Thoracic aorta (tissue), 2 donors: ENCODE measurements around the gene CDYL. TPM values are rescaled to one million over a fixed set of nuclear protein-coding genes. Genes with fewer than 3 reads are reported as not detected.
A peak's percentile ranks its signal among the peaks of the same experiment; 100 is the strongest.

Experiments
- ATAC-seq: fragments of 150-250 bp; one replicate; pipeline ENCODE4 v1.8.0; 2017; ENCODE audit warnings: low read depth; ENCODE audit not compliant: insufficient number of reproducible peaks, low FRiP score
- DNase-seq: peaks from one replicate; pipeline ENCODE4 v3.0.0-alpha.2; 2020; ENCODE audit warnings: low spot score
- H3K27ac ChIP-seq, 2 donors: fragments of 200-600 bp; sonication (generic); 1 replicate in 1 of 2; 2 replicates in 1 of 2; pipeline ENCODE4 v1.5.1; 2016; ENCODE audit warnings: mild to moderate bottlenecking in 2 of 2, moderate library complexity in 2 of 2
- H3K27me3 ChIP-seq: fragments of 200-600 bp; sonication (generic); replicated peaks from 2 replicates; pipeline ENCODE4 v1.6.0; 2016; ENCODE audit warnings: mild to moderate bottlenecking; ENCODE audit not compliant: insufficient read depth
- H3K36me3 ChIP-seq: fragments of 200-600 bp; sonication (generic); one replicate; pipeline ENCODE4 v1.5.1; 2016
- H3K4me1 ChIP-seq, 2 donors: fragments of 200-600 bp; sonication (generic); 1 replicate in 1 of 2; 2 replicates in 1 of 2; pipeline versions ENCODE4 v1.5.1 to v1.6.0; 2016; ENCODE audit warnings: low read depth in 2 of 2, mild to moderate bottlenecking in 1 of 2; ENCODE audit not compliant: control insufficient read depth in 1 of 2
- H3K4me3 ChIP-seq: fragments of 200-600 bp; sonication (generic); 2 replicates; pipeline ENCODE4 v1.5.1; 2016; ENCODE audit warnings: mild to moderate bottlenecking
- H3K9me3 ChIP-seq: fragments of 200-600 bp; sonication (generic); 2 replicates; pipeline ENCODE4 v1.5.1; 2016
- total RNA-seq, 2 donors: library from RNA; depleted of rRNA; stranded (reverse); fragments of >200 nt; gene quantifications; one replicate each; pipeline versions ENCODE4 v1.1.0 to v1.2.3, GENCODE V29; 2016
- TF ChIP-seq, protein P1 (sequence below): fragments of 200-600 bp; sonication (generic); IDR thresholded peaks from one replicate; pipeline ENCODE4 v1.5.1; 2019; ENCODE audit warnings: antibody characterized with exemption

Gene CDYL
- total RNA-seq, 2 donors from 2014 or later = 22.7 to 38.2 TPM

DNA sequence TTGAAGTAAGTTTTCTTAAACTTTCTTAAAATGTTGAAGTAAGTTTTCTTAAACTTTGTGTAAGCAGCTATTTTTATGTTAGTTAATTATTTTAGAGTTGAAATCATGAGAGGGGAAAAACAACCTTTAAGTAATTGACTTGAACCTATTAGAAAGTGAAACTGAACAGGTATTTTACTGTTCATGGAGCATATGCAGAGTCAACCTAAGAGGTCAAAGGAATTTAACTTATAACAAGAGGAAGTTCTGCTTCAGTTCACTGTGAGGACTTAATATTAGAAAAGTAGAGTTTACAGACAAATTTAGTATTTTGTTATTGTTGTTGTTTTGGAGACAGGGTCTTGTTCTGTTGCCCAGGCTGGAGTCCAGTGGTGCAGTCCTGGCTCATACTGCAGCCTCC lies 38.0 kb downstream of the CDYL start:
- H3K36me3 ChIP-seq = no peaks in the 10 kb centered on the region
- ATAC-seq = no peak
- H3K9me3 ChIP-seq = no peaks in the 10 kb centered on the region
- H3K27me3 ChIP-seq = no peaks in the 10 kb centered on the region
- H3K4me1 ChIP-seq = peaks cover 15 to 40% of the 10 kb centered on the region in 2 donors
- H3K27ac ChIP-seq = peak overlapping the region in 1 of 2 donors; percentile 14
- H3K4me3 ChIP-seq = peak overlapping the region; percentile 8
- TF ChIP-seq, protein P1, sequence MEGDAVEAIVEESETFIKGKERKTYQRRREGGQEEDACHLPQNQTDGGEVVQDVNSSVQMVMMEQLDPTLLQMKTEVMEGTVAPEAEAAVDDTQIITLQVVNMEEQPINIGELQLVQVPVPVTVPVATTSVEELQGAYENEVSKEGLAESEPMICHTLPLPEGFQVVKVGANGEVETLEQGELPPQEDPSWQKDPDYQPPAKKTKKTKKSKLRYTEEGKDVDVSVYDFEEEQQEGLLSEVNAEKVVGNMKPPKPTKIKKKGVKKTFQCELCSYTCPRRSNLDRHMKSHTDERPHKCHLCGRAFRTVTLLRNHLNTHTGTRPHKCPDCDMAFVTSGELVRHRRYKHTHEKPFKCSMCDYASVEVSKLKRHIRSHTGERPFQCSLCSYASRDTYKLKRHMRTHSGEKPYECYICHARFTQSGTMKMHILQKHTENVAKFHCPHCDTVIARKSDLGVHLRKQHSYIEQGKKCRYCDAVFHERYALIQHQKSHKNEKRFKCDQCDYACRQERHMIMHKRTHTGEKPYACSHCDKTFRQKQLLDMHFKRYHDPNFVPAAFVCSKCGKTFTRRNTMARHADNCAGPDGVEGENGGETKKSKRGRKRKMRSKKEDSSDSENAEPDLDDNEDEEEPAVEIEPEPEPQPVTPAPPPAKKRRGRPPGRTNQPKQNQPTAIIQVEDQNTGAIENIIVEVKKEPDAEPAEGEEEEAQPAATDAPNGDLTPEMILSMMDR = no peak
- DNase-seq = no peak

DNA sequence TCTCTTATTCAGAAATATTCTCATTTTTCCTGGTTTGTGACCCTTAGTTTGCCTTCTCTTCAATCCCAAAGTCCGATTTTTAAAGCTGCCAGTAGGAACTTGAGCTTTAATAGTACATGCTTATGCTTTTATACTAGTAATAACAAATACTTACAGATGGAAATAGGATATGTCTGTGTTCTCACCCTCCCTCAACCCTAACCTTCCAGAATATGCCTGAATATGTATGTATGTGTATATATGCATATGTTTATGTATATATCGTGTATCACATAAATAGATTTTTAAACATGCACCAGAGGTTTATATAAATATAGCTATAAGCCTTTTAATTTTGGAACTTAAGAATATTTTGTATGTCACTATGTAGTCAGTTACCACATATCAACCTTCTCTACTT lies 38.8 kb downstream of the CDYL start:
- Histone ChIP-seq H3K9me3 (no peaks in the 10 kb centered on the region), H3K4me3 (no peak overlapping the region), H3K36me3 (no peaks in the 10 kb centered on the region), H3K27me3 (no peaks in the 10 kb centered on the region), H3K4me1 (peaks cover 15 to 40% of the 10 kb centered on the region in 2 donors), H3K27ac (no peak overlapping the region)
- ATAC-seq = no peak
- TF ChIP-seq, protein P1 = no peak
- no peak for DNase-seq

GRCh38 chr6:4815584-4815983 lies 39.4 kb downstream of the CDYL start:
- Histone ChIP-seq H3K4me1 (peaks cover 15 to 40% of the 10 kb centered on the region in 2 donors), H3K27me3 (no peaks in the 10 kb centered on the region), H3K4me3 (no peak overlapping the region), H3K27ac (no peak overlapping the region), H3K36me3 (no peaks in the 10 kb centered on the region), H3K9me3 (no peaks in the 10 kb centered on the region)
- no peak for DNase-seq
- no peak for ATAC-seq
- TF ChIP-seq, protein P1 = no peak

GRCh38 chr6:4816904-4817303 lies 40.7 kb downstream of the CDYL start:
- H3K4me1 ChIP-seq = peaks cover 17 to 30% of the 10 kb centered on the region in 2 donors
- H3K36me3 ChIP-seq = no peaks in the 10 kb centered on the region
- H3K4me3 ChIP-seq = no peak overlapping the region
- TF ChIP-seq, protein P1 = no peak
- H3K27ac ChIP-seq = no peak overlapping the region
- ATAC-seq (no peak), DNase-seq (no peak)
- H3K9me3 ChIP-seq = no peaks in the 10 kb centered on the region
- no peaks in the 10 kb centered on the region for H3K27me3 ChIP-seq

GRCh38 chr6:4817551-4817950 lies 41.3 kb downstream of the CDYL start:
- no peaks in the 10 kb centered on the region for H3K36me3 ChIP-seq
- peaks cover 18 to 30% of the 10 kb centered on the region in 2 donors for H3K4me1 ChIP-seq
- DNase-seq (no peak), ATAC-seq (no peak)
- no peaks in the 10 kb centered on the region for H3K27me3 ChIP-seq
- no peaks in the 10 kb centered on the region for H3K9me3 ChIP-seq
- no peak overlapping the region for H3K27ac ChIP-seq
- TF ChIP-seq, protein P1 = no peak
- no peak overlapping the region for H3K4me3 ChIP-seq
